Loucy (cell line): ENCODE measurements around the gene DIDO1.

ENCODE experiments used
- EZH2phosphoT487 ChIP-seq: fragments of 200-600 bp; IDR thresholded peaks from 2 replicates; pipeline ENCODE4 v1.6.1; 2018; ENCODE audit warnings: antibody characterized with exemption, mild to moderate bottlenecking, moderate library complexity, borderline replicate concordance
- TF ChIP-seq, protein P1 (sequence below): fragments of 200-600 bp; sonication (generic); conservative IDR thresholded peaks from 2 replicates; pipeline ENCODE4 v1.5.1; 2014; ENCODE audit warnings: mild to moderate bottlenecking, antibody characterized with exemption, low read length

GRCh38 chr20:62967149-62967501, 40.8 kb upstream of the DIDO1 start:
- TF ChIP-seq, protein P1, sequence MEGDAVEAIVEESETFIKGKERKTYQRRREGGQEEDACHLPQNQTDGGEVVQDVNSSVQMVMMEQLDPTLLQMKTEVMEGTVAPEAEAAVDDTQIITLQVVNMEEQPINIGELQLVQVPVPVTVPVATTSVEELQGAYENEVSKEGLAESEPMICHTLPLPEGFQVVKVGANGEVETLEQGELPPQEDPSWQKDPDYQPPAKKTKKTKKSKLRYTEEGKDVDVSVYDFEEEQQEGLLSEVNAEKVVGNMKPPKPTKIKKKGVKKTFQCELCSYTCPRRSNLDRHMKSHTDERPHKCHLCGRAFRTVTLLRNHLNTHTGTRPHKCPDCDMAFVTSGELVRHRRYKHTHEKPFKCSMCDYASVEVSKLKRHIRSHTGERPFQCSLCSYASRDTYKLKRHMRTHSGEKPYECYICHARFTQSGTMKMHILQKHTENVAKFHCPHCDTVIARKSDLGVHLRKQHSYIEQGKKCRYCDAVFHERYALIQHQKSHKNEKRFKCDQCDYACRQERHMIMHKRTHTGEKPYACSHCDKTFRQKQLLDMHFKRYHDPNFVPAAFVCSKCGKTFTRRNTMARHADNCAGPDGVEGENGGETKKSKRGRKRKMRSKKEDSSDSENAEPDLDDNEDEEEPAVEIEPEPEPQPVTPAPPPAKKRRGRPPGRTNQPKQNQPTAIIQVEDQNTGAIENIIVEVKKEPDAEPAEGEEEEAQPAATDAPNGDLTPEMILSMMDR, result no peak
- TF ChIP-seq EZH2phosphoT487, result no peak
